ENCODE data around the gene SLC1A7. TPM values are rescaled to one million over a fixed set of nuclear protein-coding genes. Genes with fewer than 3 reads are reported as not detected.

The SLC1A7 gene
- total and polyA plus RNA-seq, 2 of the 13 experiments (the other 11 are each of a cell fraction or from before 2014, with no cell fraction given): 0.04 to 2.0 TPM

- TF ChIP-seq, protein P1, sequence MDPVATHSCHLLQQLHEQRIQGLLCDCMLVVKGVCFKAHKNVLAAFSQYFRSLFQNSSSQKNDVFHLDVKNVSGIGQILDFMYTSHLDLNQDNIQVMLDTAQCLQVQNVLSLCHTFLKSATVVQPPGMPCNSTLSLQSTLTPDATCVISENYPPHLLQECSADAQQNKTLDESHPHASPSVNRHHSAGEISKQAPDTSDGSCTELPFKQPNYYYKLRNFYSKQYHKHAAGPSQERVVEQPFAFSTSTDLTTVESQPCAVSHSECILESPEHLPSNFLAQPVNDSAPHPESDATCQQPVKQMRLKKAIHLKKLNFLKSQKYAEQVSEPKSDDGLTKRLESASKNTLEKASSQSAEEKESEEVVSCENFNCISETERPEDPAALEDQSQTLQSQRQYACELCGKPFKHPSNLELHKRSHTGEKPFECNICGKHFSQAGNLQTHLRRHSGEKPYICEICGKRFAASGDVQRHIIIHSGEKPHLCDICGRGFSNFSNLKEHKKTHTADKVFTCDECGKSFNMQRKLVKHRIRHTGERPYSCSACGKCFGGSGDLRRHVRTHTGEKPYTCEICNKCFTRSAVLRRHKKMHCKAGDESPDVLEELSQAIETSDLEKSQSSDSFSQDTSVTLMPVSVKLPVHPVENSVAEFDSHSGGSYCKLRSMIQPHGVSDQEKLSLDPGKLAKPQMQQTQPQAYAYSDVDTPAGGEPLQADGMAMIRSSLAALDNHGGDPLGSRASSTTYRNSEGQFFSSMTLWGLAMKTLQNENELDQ (CRISPR knock-in tag; IDR thresholded peaks at IDR 0.05; ENCODE audit: borderline replicate concordance): no peak
- TF ChIP-seq, protein P2, sequence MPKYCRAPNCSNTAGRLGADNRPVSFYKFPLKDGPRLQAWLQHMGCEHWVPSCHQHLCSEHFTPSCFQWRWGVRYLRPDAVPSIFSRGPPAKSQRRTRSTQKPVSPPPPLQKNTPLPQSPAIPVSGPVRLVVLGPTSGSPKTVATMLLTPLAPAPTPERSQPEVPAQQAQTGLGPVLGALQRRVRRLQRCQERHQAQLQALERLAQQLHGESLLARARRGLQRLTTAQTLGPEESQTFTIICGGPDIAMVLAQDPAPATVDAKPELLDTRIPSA (CRISPR knock-in tag; IDR thresholded peaks at IDR 0.05; ENCODE audit: borderline replicate concordance): no peak
- TF ChIP-seq ZNF670 (CRISPR knock-in tag; IDR thresholded peaks at IDR 0.05; ENCODE audit: borderline replicate concordance) (peak; percentile 97), HOMEZ (CRISPR knock-in tag; IDR thresholded peaks at IDR 0.05; ENCODE audit: low read depth) (peak; percentile 97), ZNF615 (CRISPR knock-in tag; IDR thresholded peaks at IDR 0.05; ENCODE audit: borderline replicate concordance) (no peak), MAFG (CRISPR knock-in tag; IDR thresholded peaks at IDR 0.05) (no peak), RAD51 (IDR thresholded peaks at IDR 0.05; ENCODE audit: borderline replicate concordance) (peak; percentile 56; the same call in 1 of the 2 replicates), SCMH1 (CRISPR knock-in tag; IDR thresholded peaks at IDR 0.05; ENCODE audit: borderline replicate concordance) (no peak), ETV5 (CRISPR knock-in tag; IDR thresholded peaks at IDR 0.05; ENCODE audit: borderline replicate concordance) (peak; percentile 69; the same call in 1 of the 2 replicates), TCF7 (IDR thresholded peaks at IDR 0.05; ENCODE audit: low read depth) (peak; percentile 68; the same call in 1 of the 2 replicates), ZNF614 (CRISPR knock-in tag; IDR thresholded peaks at IDR 0.05; ENCODE audit: borderline replicate concordance) (peak; percentile 80), ZNF7 (CRISPR knock-in tag; IDR thresholded peaks at IDR 0.05) (no peak), ZNF382 (CRISPR knock-in tag; IDR thresholded peaks at IDR 0.05; ENCODE audit: borderline replicate concordance) (no peak), ZNF772 (CRISPR knock-in tag; IDR thresholded peaks at IDR 0.05) (peak; percentile 97)
- TF ChIP-seq, protein P3, sequence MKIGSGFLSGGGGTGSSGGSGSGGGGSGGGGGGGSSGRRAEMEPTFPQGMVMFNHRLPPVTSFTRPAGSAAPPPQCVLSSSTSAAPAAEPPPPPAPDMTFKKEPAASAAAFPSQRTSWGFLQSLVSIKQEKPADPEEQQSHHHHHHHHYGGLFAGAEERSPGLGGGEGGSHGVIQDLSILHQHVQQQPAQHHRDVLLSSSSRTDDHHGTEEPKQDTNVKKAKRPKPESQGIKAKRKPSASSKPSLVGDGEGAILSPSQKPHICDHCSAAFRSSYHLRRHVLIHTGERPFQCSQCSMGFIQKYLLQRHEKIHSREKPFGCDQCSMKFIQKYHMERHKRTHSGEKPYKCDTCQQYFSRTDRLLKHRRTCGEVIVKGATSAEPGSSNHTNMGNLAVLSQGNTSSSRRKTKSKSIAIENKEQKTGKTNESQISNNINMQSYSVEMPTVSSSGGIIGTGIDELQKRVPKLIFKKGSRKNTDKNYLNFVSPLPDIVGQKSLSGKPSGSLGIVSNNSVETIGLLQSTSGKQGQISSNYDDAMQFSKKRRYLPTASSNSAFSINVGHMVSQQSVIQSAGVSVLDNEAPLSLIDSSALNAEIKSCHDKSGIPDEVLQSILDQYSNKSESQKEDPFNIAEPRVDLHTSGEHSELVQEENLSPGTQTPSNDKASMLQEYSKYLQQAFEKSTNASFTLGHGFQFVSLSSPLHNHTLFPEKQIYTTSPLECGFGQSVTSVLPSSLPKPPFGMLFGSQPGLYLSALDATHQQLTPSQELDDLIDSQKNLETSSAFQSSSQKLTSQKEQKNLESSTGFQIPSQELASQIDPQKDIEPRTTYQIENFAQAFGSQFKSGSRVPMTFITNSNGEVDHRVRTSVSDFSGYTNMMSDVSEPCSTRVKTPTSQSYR (CRISPR knock-in tag; IDR thresholded peaks at IDR 0.05; ENCODE audit: borderline replicate concordance): peak; percentile 83; the same call in 1 of the 2 replicates
- TF ChIP-seq, protein P4, sequence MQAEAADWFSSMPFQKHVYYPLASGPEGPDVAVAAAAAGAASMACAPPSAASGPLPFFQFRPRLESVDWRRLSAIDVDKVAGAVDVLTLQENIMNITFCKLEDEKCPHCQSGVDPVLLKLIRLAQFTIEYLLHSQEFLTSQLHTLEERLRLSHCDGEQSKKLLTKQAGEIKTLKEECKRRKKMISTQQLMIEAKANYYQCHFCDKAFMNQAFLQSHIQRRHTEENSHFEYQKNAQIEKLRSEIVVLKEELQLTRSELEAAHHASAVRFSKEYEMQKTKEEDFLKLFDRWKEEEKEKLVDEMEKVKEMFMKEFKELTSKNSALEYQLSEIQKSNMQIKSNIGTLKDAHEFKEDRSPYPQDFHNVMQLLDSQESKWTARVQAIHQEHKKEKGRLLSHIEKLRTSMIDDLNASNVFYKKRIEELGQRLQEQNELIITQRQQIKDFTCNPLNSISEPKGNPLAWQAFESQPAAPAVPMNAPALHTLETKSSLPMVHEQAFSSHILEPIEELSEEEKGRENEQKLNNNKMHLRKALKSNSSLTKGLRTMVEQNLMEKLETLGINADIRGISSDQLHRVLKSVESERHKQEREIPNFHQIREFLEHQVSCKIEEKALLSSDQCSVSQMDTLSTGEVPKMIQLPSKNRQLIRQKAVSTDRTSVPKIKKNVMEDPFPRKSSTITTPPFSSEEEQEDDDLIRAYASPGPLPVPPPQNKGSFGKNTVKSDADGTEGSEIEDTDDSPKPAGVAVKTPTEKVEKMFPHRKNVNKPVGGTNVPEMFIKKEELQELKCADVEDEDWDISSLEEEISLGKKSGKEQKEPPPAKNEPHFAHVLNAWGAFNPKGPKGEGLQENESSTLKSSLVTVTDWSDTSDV (CRISPR knock-in tag; IDR thresholded peaks at IDR 0.05): no peak
Measured at GRCh38 chr1:53160924-53161378, 18.5 kb upstream of the SLC1A7 start (continued).

All from HepG2 (cell line).